Transverse colon (tissue), 4 donors: Measurements from ENCODE around the gene TMEM35B. TPM values are rescaled to one million over a fixed set of nuclear protein-coding genes. Genes with fewer than 3 reads are reported as not detected.
"Not testable (repeated sequence)": the region's sequence is repeated elsewhere in the genome, so short reads cannot be mapped to it uniquely, and the experiment has no call there.

Source experiments
- DNase-seq: peaks from one replicate; pipeline ENCODE4 v3.0.0-alpha.2; 2019
- H3K27ac ChIP-seq, 4 donors: fragments of 200-600 bp; sonication (generic); 2 replicates each; pipeline ENCODE4 v1.5.1; 2016 to 2018; ENCODE audit warnings: inconsistent platforms in 4 of 4
- H3K27me3 ChIP-seq: fragments of 200-600 bp; sonication (generic); 2 replicates; pipeline ENCODE4 v1.5.1; 2017; ENCODE audit warnings: inconsistent platforms
- H3K36me3 ChIP-seq, 4 donors: fragments of 200-600 bp; sonication (generic); 2 replicates each; pipeline ENCODE4 v1.5.1; 2017 to 2019; ENCODE audit warnings: inconsistent platforms in 4 of 4
- H3K4me1 ChIP-seq, 4 donors: fragments of 200-600 bp; sonication (generic); 2 replicates each; pipeline ENCODE4 v1.5.1; 2017 to 2020; ENCODE audit warnings: inconsistent platforms in 4 of 4
- H3K4me3 ChIP-seq, 4 donors: fragments of 200-600 bp; sonication (generic); 1 replicate in 1 of 4; 2 replicates in 3 of 4; pipeline versions ENCODE4 v1.5.1 to v1.6.1; 2017 to 2019; ENCODE audit warnings: inconsistent platforms in 4 of 4
- H3K9me3 ChIP-seq, 2 donors: fragments of 200-600 bp; sonication (generic); 2 replicates each; pipeline ENCODE4 v1.5.1; 2017 to 2019; ENCODE audit warnings: inconsistent platforms in 2 of 2
- CTCF ChIP-seq, 5 experiments: fragments of 200-600 bp in 3 of 5; fragments of 450-650 bp in 2 of 5; sonication (generic) in 3 of 5; IDR thresholded peaks; 1 replicate in 2 of 5; 2 replicates in 3 of 5; pipeline ENCODE4 v1.5.1; 2016 to 2017; ENCODE audit warnings: antibody characterized with exemption in 5 of 5, inconsistent platforms in 3 of 5, mild to moderate bottlenecking in 2 of 5, moderate library complexity in 1 of 5
- EP300 ChIP-seq: sonication (generic); formaldehyde crosslinking; IDR thresholded peaks from one replicate; pipeline ENCODE4 v1.6.1; 2017; ENCODE audit warnings: antibody characterized with exemption, low read depth
- POLR2A ChIP-seq: fragments of 450-650 bp; IDR thresholded peaks from one replicate; pipeline ENCODE4 v1.6.1; 2016; ENCODE audit warnings: antibody characterized with exemption, mild to moderate bottlenecking, moderate library complexity
- POLR2AphosphoS5 ChIP-seq, 3 donors: sonication (generic); formaldehyde crosslinking; IDR thresholded peaks; one replicate each; pipeline ENCODE4 v1.6.1; 2016; ENCODE audit warnings: antibody characterized with exemption in 3 of 3
- WGBS, 2 donors: methylation state at CpG; one replicate each; pipeline ENCODE4 v1.1.5; 2018; ENCODE audit warnings: low coverage in 1 of 2; 5-methylcytosine and 5-hydroxymethylcytosine counted together
- in situ Hi-C, 4 donors: fragments of 200-750 bp; cut with MboI; loops; one replicate each; pipeline versions ENCODE4 v1.15.0 to v1.15.1; 2017; ENCODE audit warnings: low sequenced_read_pairs in 3 of 4, low pct_ligation_motif_present in 1 of 4, low pct_unique_long_range_greater_than_20kb in 1 of 4
- intact Hi-C: fragments of 100-400 bp; cut with DNase I; formaldehyde crosslinking; loops from one replicate; pipeline ENCODE4 v1.15.1; 2023; ENCODE audit warnings: low total_unique reads
- total RNA-seq, 4 donors: library from RNA; depleted of rRNA; stranded (reverse); fragments of >200 nt; gene quantifications; one replicate each; pipeline ENCODE4 v1.1.0, GENCODE V29; 2016

TMEM35B gene
- total RNA-seq, 4 donors from 2014 or later, result 24.3 to 35.8 (median 26.5) TPM; not detected in 1

- no peak overlapping the region for H3K4me3 ChIP-seq
- no peaks in the 10 kb centered on the region for H3K27me3 ChIP-seq
- in situ Hi-C loops (no loop called here), intact Hi-C loops (no loop called here)
- 93 to 100% methylated on average over 2 to 3 of the region's 3 CpGs for WGBS, 2 donors
- peaks cover 0 to 3% of the 10 kb centered on the region in 2 donors for H3K9me3 ChIP-seq
- H3K27ac ChIP-seq, result no peak overlapping the region
- no peak for DNase-seq
- TF ChIP-seq POLR2AphosphoS5 (IDR thresholded peaks at IDR 0.05) (no peak), CTCF (IDR thresholded peaks at IDR 0.05) (no peak), EP300 (no peak), POLR2A (no peak)
- H3K36me3 ChIP-seq, result no peaks in the 10 kb centered on the region
- no peaks in the 10 kb centered on the region for H3K4me1 ChIP-seq
Observed at GRCh38 chr1:34973326-34973725, 11.8 kb downstream of the TMEM35B start.

- intact Hi-C loops (no loop called here), in situ Hi-C loops (no loop called here)
- TF ChIP-seq POLR2AphosphoS5 (IDR thresholded peaks at IDR 0.05) (no peak), CTCF (IDR thresholded peaks at IDR 0.05) (no peak), POLR2A (no peak), EP300 (no peak)
- no peaks in the 10 kb centered on the region for H3K36me3 ChIP-seq
- DNase-seq, result no peak
- no peak overlapping the region for H3K4me3 ChIP-seq
- no peak overlapping the region for H3K27ac ChIP-seq
- H3K4me1 ChIP-seq, result no peaks in the 10 kb centered on the region
- peaks cover 0 to 3% of the 10 kb centered on the region in 2 donors for H3K9me3 ChIP-seq
- 61 to 76% methylated on average over 4 to 5 of the region's 5 CpGs for WGBS, 2 donors
- no peaks in the 10 kb centered on the region for H3K27me3 ChIP-seq
Observed at GRCh38 chr1:34970829-34971228, 14.3 kb downstream of the TMEM35B start.

GRCh38 chr1:34970220-34970735 is 14.9 kb downstream of the TMEM35B start:
- no peaks in the 10 kb centered on the region for H3K4me1 ChIP-seq
- peaks cover 0 to 3% of the 10 kb centered on the region in 2 donors for H3K9me3 ChIP-seq
- intact Hi-C loops (no loop called here), in situ Hi-C loops (no loop called here)
- no peaks in the 10 kb centered on the region for H3K27me3 ChIP-seq
- no peak overlapping the region for H3K27ac ChIP-seq
- TF ChIP-seq POLR2A (no peak), POLR2AphosphoS5 (IDR thresholded peaks at IDR 0.05) (no peak), EP300 (no peak), CTCF (IDR thresholded peaks at IDR 0.05) (no peak)
- H3K4me3 ChIP-seq, result no peak overlapping the region
- DNase-seq, result no peak
- no peaks in the 10 kb centered on the region for H3K36me3 ChIP-seq
- WGBS, 2 donors, result 78 to 84% methylated on average over 5 of the region's 5 CpGs

- 77 to 89% methylated on average over 3 of the region's 3 CpGs for WGBS, 2 donors
- H3K4me3 ChIP-seq, DNase-seq, H3K27ac ChIP-seq, intact Hi-C loops, H3K36me3 ChIP-seq, H3K27me3 ChIP-seq, H3K4me1 ChIP-seq, H3K9me3 ChIP-seq, in situ Hi-C loops: not testable (repeated sequence)
Observed at GRCh38 chr1:34968297-34968696, 16.9 kb downstream of the TMEM35B start.

- H3K4me3 ChIP-seq, intact Hi-C loops, in situ Hi-C loops, H3K36me3 ChIP-seq, H3K4me1 ChIP-seq, H3K27me3 ChIP-seq, H3K9me3 ChIP-seq, DNase-seq, H3K27ac ChIP-seq: not testable (repeated sequence)
- WGBS, 2 donors, result 97% methylated on average over 13 of the region's 36 CpGs; no CpG with 5 or more reads in 1 of the 2 donors
Observed at GRCh38 chr1:34967672-34968071, 17.5 kb downstream of the TMEM35B start.
